HL-60 (cell line): ENCODE results near the gene MYO16.

Source experiments
- DNase-seq, 2 experiments: peaks; one replicate each; pipeline ENCODE4 v3.0.0-alpha.2; 2010 to 2020; ENCODE audit warnings: low read depth in 1 of 2, low spot score in 1 of 2
- H3K27ac ChIP-seq: fragments of 250-450 bp; sonication (Bioruptor Pico); replicated peaks from 2 replicates; pipeline ENCODE4 v1.5.1; 2020; ENCODE audit warnings: mild to moderate bottlenecking, moderate library complexity
- H3K27me3 ChIP-seq: fragments of 250-450 bp; sonication (Bioruptor Pico); 2 replicates; pipeline ENCODE4 v1.5.1; 2021; ENCODE audit warnings: mild to moderate bottlenecking, moderate library complexity; ENCODE audit not compliant: insufficient read depth, poor library complexity, severe bottlenecking
- H3K4me3 ChIP-seq: replicated peaks from 2 replicates; pipeline ENCODE4 v1.5.1; 2011; ENCODE audit warnings: mild to moderate bottlenecking, control low read depth, low read length; ENCODE audit not compliant: insufficient read depth
- GABPA ChIP-seq: IDR thresholded peaks from 2 replicates; pipeline ENCODE4 v1.6.1; 2012; ENCODE audit warnings: low read depth
- POLR2AphosphoS5 ChIP-seq: IDR thresholded peaks from 2 replicates; pipeline ENCODE4 v1.6.1; 2012; ENCODE audit warnings: low read depth
- SPI1 ChIP-seq: IDR thresholded peaks from 2 replicates; pipeline ENCODE4 v1.6.1; 2012; ENCODE audit warnings: low read depth, mild to moderate bottlenecking, borderline replicate concordance
- TF ChIP-seq, protein P1 (sequence below): IDR thresholded peaks from 2 replicates; pipeline ENCODE4 v1.6.1; 2012; ENCODE audit warnings: low read depth; ENCODE audit not compliant: insufficient replicate concordance
- TF ChIP-seq, protein P2 (sequence below): IDR thresholded peaks from one replicate; pipeline ENCODE4 v1.5.1; 2011; ENCODE audit warnings: low read length, control low read depth, inconsistent platforms; ENCODE audit not compliant: insufficient read depth

MYO16 gene

DNA sequence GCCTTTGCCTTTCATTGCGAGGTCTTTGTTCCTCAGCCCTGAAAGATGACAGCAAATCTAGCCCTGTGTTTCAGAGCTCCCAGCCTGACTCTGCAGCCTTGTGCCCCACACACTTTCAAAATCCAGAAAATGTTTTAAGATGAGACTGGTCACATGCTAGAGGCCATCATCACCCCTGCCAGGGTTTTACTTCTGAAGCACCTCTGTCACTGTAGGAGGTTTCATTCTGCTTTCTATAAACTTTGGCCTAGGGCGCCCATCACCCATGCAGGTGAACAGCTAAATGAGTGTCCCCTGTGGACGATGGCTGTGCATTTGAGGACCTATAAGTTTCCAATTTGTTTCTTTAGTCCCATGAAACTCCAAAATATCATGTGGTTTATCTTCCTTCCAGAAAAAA, 574.2 kb downstream of the MYO16 start:
- H3K27me3 ChIP-seq, result no peaks in the 10 kb centered on the region
- no peak overlapping the region for H3K27ac ChIP-seq
- no peak for DNase-seq
- no peak for TF ChIP-seq GABPA
- TF ChIP-seq, protein P1, sequence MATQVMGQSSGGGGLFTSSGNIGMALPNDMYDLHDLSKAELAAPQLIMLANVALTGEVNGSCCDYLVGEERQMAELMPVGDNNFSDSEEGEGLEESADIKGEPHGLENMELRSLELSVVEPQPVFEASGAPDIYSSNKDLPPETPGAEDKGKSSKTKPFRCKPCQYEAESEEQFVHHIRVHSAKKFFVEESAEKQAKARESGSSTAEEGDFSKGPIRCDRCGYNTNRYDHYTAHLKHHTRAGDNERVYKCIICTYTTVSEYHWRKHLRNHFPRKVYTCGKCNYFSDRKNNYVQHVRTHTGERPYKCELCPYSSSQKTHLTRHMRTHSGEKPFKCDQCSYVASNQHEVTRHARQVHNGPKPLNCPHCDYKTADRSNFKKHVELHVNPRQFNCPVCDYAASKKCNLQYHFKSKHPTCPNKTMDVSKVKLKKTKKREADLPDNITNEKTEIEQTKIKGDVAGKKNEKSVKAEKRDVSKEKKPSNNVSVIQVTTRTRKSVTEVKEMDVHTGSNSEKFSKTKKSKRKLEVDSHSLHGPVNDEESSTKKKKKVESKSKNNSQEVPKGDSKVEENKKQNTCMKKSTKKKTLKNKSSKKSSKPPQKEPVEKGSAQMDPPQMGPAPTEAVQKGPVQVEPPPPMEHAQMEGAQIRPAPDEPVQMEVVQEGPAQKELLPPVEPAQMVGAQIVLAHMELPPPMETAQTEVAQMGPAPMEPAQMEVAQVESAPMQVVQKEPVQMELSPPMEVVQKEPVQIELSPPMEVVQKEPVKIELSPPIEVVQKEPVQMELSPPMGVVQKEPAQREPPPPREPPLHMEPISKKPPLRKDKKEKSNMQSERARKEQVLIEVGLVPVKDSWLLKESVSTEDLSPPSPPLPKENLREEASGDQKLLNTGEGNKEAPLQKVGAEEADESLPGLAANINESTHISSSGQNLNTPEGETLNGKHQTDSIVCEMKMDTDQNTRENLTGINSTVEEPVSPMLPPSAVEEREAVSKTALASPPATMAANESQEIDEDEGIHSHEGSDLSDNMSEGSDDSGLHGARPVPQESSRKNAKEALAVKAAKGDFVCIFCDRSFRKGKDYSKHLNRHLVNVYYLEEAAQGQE, result no peak
- no peak for TF ChIP-seq SPI1
- TF ChIP-seq POLR2AphosphoS5, result no peak
- TF ChIP-seq, protein P2, sequence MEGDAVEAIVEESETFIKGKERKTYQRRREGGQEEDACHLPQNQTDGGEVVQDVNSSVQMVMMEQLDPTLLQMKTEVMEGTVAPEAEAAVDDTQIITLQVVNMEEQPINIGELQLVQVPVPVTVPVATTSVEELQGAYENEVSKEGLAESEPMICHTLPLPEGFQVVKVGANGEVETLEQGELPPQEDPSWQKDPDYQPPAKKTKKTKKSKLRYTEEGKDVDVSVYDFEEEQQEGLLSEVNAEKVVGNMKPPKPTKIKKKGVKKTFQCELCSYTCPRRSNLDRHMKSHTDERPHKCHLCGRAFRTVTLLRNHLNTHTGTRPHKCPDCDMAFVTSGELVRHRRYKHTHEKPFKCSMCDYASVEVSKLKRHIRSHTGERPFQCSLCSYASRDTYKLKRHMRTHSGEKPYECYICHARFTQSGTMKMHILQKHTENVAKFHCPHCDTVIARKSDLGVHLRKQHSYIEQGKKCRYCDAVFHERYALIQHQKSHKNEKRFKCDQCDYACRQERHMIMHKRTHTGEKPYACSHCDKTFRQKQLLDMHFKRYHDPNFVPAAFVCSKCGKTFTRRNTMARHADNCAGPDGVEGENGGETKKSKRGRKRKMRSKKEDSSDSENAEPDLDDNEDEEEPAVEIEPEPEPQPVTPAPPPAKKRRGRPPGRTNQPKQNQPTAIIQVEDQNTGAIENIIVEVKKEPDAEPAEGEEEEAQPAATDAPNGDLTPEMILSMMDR, result no peak
- no peak overlapping the region for H3K4me3 ChIP-seq

DNA sequence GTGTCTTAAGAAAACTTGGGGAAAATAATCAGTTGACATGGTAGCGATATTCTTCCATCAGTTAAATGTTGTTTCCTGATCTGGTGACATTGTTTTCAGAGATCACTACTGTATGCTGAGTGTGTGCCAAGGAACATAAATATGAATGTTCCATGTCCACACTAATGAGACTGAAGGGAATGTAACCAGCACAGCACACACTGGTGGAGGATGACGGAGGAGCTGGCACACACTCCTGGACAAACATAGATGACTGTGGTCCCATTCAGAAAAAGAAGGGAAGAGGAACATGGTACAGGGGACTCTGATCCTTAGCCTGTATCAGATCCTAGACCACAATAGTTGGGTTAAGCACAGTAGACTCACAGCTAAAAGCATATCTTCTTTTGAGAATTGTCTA, 574.8 kb downstream of the MYO16 start:
- H3K27me3 ChIP-seq, result no peaks in the 10 kb centered on the region
- DNase-seq, result no peak
- TF ChIP-seq GABPA, result no peak
- TF ChIP-seq POLR2AphosphoS5, result no peak
- TF ChIP-seq, protein P2, result no peak
- TF ChIP-seq, protein P1, result no peak
- no peak for TF ChIP-seq SPI1
- no peak overlapping the region for H3K4me3 ChIP-seq
- H3K27ac ChIP-seq, result no peak overlapping the region

DNA sequence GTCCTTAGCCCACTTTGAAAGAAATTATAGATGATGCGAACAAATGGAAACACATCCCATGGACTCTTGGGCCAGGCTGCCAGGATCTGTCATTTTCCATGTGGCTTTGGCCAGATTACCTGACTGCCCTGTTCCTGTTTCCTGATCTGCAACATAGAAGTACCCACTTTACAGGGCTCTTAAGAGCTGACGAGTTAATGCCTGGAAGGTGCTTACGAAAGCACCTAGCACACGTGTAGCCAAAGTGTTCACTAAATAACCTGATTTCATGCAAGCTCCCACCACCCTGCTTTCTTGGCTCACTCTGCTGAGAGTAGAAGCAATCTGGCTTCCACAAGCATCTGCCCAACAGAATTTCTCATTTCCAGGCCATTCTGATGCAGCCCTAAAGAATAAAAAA, 575.2 kb downstream of the MYO16 start:
- Histone ChIP-seq H3K27me3 (no peaks in the 10 kb centered on the region), H3K27ac (no peak overlapping the region), H3K4me3 (no peak overlapping the region)
- TF ChIP-seq GABPA (no peak), POLR2AphosphoS5 (no peak), SPI1 (no peak)
- TF ChIP-seq, protein P1, result no peak
- TF ChIP-seq, protein P2, result no peak
- no peak for DNase-seq
